ENCODE results near the gene MYH8.

The MYH8 gene

GRCh38 chr17:10384175-10384574 lies 37.6 kb downstream of the MYH8 start:
- no peak for DNase-seq (ENCODE audit: low read depth in 1 of 2, low spot score in 1 of 2)

GRCh38 chr17:10380631-10381408 lies 40.9 kb downstream of the MYH8 start:
- no peak for DNase-seq (ENCODE audit: low read depth in 1 of 2, low spot score in 1 of 2)

- no peak for DNase-seq (ENCODE audit: low read depth in 1 of 2, low spot score in 1 of 2)
Measured at GRCh38 chr17:10372906-10373305, 48.8 kb downstream of the MYH8 start, which contains the start of gene MYH13. Gene MYH13, minus strand, starts transcription at chr17:10373006. Its CDS starts 8,476 bp downstream, at chr17:10364530.

GRCh38 chr17:10370016-10370608 lies 51.6 kb downstream of the MYH8 start:
- DNase-seq (ENCODE audit: low read depth in 1 of 2, low spot score in 1 of 2) = no peak

GRCh38 chr17:10369239-10369638 lies 52.5 kb downstream of the MYH8 start:
- no peak for DNase-seq (ENCODE audit: low read depth in 1 of 2, low spot score in 1 of 2)

GRCh38 chr17:10368561-10368960 lies 53.2 kb downstream of the MYH8 start:
- DNase-seq (ENCODE audit: low read depth in 1 of 2, low spot score in 1 of 2) = no peak

- DNase-seq (ENCODE audit: low read depth in 1 of 2, low spot score in 1 of 2) = no peak
Measured at GRCh38 chr17:10360578-10360977, 61.2 kb downstream of the MYH8 start.

- DNase-seq (ENCODE audit: low read depth in 1 of 2, low spot score in 1 of 2) = no peak
Measured at GRCh38 chr17:10357768-10358167, 64.0 kb downstream of the MYH8 start.

GRCh38 chr17:10354651-10355050 lies 67.1 kb downstream of the MYH8 start:
- no peak for DNase-seq (ENCODE audit: low read depth in 1 of 2, low spot score in 1 of 2)

- DNase-seq (ENCODE audit: low read depth in 1 of 2, low spot score in 1 of 2) = no peak
Measured at GRCh38 chr17:10352893-10353292, 68.9 kb downstream of the MYH8 start.

- DNase-seq (ENCODE audit: low read depth in 1 of 2, low spot score in 1 of 2) = no peak
Measured at GRCh38 chr17:10349403-10349802, 72.3 kb downstream of the MYH8 start.

GRCh38 chr17:10344816-10345215 lies 76.9 kb downstream of the MYH8 start:
- DNase-seq (ENCODE audit: low read depth in 1 of 2, low spot score in 1 of 2) = no peak

Data from activated T-helper 1 cell treated with anti-CD3 and anti-CD28 coated beads, Interleukin-2, amount 50 U/mL, for 16 hours (primary cell).